HG03280 (cell line): ENCODE results near the gene JPH2.
"Not testable (repeated sequence)": the region's sequence is repeated elsewhere in the genome, so short reads cannot be mapped to it uniquely, and the experiment has no call there.

ENCODE experiments used
- ATAC-seq: cut with Tn5 transposase; IDR thresholded peaks from one replicate; pipeline ENCODE4 v1.9.1; 2021; ENCODE audit warnings: mild to moderate bottlenecking, moderate library complexity; ENCODE audit not compliant: unreplicated experiment

Gene JPH2

GRCh38 chr20:44187054-44187771, at the start of gene JPH2:
Gene JPH2, minus strand, starts transcription at chr20:44187188. Its CDS starts 483 bp downstream, at chr20:44186705.
- no peak for ATAC-seq

GRCh38 chr20:44235702-44236101, 48.7 kb upstream of the JPH2 start:
- no peak for ATAC-seq

GRCh38 chr20:44234566-44235317, 47.8 kb upstream of the JPH2 start:
- no peak for ATAC-seq

- no peak for ATAC-seq
Observed at GRCh38 chr20:44233436-44234016, 46.5 kb upstream of the JPH2 start.

- not testable (repeated sequence) for ATAC-seq
Observed at GRCh38 chr20:44232469-44232856, 45.5 kb upstream of the JPH2 start.

GRCh38 chr20:44231713-44232468, 44.9 kb upstream of the JPH2 start:
- no peak for ATAC-seq

- ATAC-seq: no peak
Observed at GRCh38 chr20:44231193-44231592, 44.2 kb upstream of the JPH2 start.

GRCh38 chr20:44228465-44229258, 41.7 kb upstream of the JPH2 start:
- ATAC-seq: no peak

- ATAC-seq: no peak
Observed at GRCh38 chr20:44224637-44225036, 37.6 kb upstream of the JPH2 start.

- ATAC-seq: no peak
Observed at GRCh38 chr20:44223721-44224120, 36.7 kb upstream of the JPH2 start.

GRCh38 chr20:44222633-44223368, 35.8 kb upstream of the JPH2 start:
- ATAC-seq: no peak

GRCh38 chr20:44222027-44222426, 35.0 kb upstream of the JPH2 start:
- no peak for ATAC-seq

- ATAC-seq: no peak
Observed at GRCh38 chr20:44221368-44221954, 34.5 kb upstream of the JPH2 start.

- ATAC-seq: no peak
Observed at GRCh38 chr20:44219791-44220190, 32.8 kb upstream of the JPH2 start.

GRCh38 chr20:44219170-44219730, 32.3 kb upstream of the JPH2 start:
- ATAC-seq: no peak

GRCh38 chr20:44218446-44218845, 31.5 kb upstream of the JPH2 start:
- no peak for ATAC-seq

- ATAC-seq: no peak
Observed at GRCh38 chr20:44217342-44218092, 30.5 kb upstream of the JPH2 start.

- no peak for ATAC-seq
Observed at GRCh38 chr20:44215125-44215524, 28.1 kb upstream of the JPH2 start.
